Nasal cavity respiratory epithelium epithelial cell of viscerocranial mucosa (primary cell): ENCODE measurements around the gene ATP6V1G3. TPM values are rescaled to one million over a fixed set of nuclear protein-coding genes. Genes with fewer than 3 reads are reported as not detected.

Source experiments
- total RNA-seq: library from RNA; depleted of rRNA; stranded (reverse); fragments of >200 nt; gene quantifications from 2 replicates; pipeline ENCODE4 v1.2.3, GENCODE V29; 2014

ATP6V1G3 gene, protein sequence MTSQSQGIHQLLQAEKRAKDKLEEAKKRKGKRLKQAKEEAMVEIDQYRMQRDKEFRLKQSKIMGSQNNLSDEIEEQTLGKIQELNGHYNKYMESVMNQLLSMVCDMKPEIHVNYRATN
- not detected in 2 replicates for total RNA-seq

DNA sequence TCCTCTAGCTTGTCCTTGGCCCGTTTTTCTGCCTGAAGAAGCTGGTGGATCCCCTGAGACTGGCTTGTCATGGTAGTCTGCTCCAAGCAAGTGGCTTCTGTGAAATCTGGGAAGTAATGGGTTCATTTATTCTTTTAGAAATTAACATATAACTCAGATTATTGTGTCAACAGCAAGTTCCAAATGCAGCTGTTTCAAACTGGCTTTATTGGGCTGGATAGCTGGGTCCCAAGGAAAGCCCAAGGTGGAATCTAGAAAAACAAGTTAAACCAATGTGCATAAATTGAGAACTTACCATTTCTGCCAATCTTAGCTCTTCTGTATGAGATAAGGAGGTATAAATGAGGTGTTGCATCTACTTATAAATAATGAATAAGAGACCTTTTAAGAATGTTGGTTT lies at the start of gene ATP6V1G3:
Gene ATP6V1G3, minus strand, starts transcription at position 101 of the 400 bp plus-strand sequence. Its CDS starts 30 bp downstream, at position 71.

Other genes with a start within 250 kb of the ATP6V1G3 start
- not detected in 2 replicates for gene PTPRC, start 98.4 kb upstream of the ATP6V1G3 start, total RNA-seq